HG03135 (cell line): ENCODE data around the gene UBE2R2.

ENCODE experiments used
- ATAC-seq: cut with Tn5 transposase; IDR thresholded peaks from one replicate; pipeline ENCODE4 v1.9.1; 2021; ENCODE audit warnings: mild to moderate bottlenecking, moderate library complexity; ENCODE audit not compliant: unreplicated experiment

Gene UBE2R2

DNA sequence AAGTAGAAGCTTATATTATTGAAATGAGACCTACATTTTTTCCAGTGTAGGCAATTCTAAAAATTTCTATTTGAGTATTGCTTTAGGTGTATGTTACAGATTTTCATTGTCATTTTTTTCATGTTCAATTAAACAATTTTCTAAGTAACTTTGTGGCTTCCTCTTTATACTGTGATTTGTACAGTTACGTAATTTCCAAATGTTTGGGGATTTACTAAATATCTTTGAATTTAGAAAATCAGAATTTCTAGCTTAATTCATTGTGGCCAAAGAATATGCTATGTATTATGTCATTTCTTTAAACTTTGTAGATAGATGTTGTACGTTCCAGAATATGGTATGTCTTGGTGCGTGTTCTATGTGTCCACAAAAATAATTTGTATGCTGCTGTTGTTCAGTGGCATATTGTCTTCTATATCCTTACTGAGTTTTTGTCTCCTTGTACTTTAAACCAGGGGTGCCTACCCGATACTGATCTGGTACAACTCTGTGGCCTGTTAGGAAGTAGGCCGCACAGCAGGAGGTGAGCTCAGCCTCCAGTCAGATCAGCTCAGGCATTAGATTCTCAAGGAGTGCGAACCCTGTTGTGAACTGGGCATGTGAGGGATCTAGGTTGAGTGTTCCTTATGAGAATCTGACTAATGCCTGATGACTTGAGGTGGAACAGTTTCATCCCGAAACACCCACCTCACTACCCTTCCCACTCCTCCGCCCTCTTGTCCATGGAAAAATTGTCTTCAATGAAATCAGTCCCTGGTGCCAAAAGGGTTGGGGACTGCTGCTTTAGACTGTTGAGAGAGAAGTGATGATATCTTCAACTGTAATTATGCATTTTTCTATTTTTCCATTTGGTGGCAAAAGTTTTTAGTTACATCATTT lies 63.5 kb downstream of the UBE2R2 start:
- no peak for ATAC-seq

DNA sequence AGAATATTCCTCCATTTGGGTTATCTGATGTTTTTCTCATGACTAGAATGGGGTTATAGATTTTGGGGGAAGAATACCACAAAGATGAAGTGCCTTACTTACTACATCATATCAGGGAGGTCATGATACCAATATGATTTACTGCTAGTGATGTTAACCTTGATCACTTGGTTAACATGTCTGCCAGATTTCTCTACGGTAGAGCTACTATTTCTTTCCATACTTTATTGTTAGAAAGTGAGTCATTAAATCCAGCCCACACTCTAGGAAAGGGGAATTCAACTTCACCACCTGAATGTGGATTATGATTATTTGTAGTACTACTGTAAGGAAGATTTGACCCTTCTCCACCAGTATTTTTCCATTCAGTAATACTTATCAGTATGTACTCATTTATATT lies 64.7 kb downstream of the UBE2R2 start:
- no peak for ATAC-seq

DNA sequence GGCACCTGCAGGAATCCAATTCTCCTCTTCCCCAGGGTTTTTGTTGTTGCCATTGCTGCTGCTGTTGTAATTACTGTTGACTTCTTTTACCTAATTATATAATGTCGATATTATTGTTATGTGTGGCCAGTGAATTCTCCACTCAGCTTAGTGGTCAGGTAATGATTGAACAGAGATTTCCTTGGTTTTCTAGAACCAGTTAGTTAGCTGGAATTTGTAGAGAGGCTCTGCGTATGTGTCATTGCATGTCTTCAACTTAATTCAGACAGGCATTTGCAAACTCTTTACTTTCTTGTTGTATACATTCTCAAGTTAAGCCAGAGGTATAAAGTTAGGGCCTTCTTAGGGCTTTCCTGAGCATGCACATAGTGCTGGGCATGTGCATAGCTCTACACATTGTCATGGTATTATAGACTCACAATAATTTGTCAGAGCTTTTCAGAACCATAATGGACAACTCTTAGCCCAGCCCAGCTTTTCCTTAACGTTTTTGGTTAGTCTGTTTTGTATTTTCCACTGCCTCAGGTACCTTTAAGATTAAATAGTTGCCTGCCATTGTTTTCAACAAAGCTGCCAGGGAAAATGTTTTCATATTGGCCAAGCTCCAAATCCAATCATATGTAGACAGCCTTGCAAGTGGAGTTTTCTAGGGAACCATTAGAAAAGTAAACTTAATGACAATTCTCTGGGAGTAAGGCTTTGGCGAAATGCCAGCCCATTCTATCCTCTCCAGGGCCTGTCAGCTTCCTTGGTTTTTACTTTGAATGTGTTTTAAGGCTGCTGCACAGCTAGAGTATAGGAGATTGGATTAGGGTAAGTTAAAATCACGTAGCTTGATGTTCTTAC lies 68.1 kb downstream of the UBE2R2 start:
- no peak for ATAC-seq

DNA sequence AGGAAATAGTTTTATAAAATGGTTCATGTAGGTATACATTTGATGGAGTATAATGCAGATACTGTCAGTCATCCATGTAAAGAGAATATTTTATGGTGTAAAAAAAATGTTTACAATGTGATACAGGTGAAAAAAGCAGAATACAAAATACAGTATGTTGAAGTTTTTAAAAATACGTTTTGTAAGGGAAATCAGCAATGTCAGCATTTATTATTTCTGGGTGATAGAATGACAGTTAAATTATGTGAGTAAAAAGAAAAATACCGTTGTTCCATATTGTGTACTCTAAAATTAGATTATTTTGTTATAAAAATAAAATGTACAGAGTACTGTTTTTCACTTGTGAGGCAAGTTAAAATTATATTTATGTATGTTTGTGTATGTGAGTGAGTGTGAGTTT lies 69.0 kb downstream of the UBE2R2 start:
- no peak for ATAC-seq

- no peak for ATAC-seq
Observed at GRCh38 chr9:33893861-33894260, 76.9 kb downstream of the UBE2R2 start.

GRCh38 chr9:33894316-33894715 lies 77.4 kb downstream of the UBE2R2 start:
- no peak for ATAC-seq

DNA sequence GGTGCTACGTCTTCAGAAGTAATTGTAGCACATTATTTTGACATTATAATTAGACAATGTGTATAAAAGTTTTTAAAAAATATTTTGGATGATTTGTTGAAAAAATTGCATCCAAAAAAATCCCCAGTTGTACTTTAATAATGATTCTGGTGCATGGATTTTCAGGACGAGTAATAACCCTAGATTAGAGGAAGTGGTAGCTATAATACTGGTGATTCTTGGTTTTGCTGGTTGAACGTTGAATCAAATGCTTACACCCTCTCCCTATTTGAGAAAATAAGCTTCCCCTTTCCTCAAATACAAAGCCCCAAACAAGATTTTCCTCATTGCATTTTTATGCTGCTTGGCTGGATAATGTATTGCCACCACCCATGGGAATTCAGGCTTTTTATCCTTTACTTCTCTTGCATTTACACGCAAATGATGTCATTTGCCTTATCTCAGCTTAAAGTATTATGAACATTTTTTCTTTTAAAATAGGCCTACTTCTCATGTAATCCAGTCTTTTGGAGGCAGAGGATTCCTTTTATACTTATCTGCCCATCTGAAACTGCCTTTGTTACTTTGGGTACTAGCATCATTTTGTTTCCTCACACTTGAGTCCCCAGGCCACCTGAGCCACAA lies 86.3 kb downstream of the UBE2R2 start:
- no peak for ATAC-seq

DNA sequence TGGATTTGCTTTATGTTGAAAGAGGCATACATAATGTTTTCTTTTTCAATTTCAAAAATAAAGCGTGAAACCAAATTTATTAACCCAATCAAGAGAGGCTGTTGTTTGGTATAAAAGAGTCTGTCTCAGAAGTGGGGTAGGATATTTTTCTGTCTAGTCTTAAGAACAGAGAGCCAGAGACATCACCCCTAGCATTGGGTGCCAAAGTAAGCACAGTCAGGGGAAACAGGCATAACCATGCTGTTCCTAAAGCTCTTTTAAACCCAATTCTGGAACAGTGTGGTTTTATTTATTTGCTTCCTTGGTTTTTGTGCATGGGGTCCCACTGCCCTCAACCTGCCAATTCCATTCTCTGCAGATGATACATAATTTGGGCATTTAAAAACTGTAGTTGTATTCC lies 88.2 kb downstream of the UBE2R2 start:
- ATAC-seq, result no peak

DNA sequence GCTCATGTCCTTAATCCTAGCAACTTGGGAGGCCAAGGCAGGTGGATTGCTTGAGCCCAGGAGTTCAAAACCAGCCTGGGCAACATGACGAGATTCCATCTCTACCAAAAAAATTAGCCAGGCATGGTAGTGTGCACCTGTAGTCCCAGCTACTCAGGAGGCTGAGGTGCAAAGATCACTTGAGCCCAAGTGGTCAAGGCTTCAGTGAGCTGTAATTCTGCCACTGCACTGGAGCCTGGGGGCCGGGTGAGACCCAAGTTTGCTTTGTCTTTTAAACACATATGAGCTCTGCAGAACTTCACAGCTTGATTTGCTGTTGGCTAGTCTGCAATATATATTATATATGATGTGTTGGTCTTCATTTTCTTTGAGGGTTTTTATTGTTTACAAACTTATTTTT lies 89.8 kb downstream of the UBE2R2 start:
- no peak for ATAC-seq

- no peak for ATAC-seq
Observed at GRCh38 chr9:33907347-33907746, 90.4 kb downstream of the UBE2R2 start.

DNA sequence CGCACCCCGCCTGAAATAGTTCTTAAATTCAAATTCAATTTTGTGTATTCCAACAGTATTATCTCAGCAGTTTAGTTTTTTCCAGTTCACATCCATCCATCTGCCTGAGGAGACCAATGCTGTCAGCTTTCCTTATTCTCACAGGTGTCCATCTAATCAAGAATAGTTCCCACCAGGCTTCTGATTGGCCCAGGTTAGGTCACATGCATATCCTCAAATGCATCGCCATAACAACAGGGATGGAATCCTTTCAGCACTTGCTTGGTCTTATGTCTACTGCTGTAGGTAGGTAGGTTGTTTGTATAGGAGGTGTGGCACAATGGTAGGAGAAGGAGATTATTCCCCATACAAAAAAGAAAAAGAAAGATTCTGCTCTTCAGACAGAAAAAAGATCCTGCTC lies 91.2 kb downstream of the UBE2R2 start:
- no peak for ATAC-seq

- ATAC-seq, result no peak
Observed at GRCh38 chr9:33908749-33909148, 91.8 kb downstream of the UBE2R2 start.

DNA sequence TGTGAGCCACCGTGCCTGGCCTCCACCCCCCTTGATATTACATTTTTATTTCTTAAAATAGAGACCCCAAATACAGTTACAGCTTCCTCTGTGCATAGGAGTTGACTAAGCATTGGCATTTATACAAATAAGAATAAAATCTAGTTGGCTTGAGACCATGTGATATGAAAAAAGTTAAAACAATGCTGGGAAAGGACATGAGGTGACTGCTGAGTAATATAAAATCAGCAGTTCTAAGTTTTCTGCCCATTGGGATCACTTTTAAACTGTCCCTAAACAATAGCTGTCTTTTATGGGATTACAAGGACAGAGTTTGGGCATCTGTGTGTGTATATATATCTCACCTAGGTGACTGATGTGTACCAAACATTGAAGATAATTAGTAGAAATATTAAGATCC lies 96.6 kb downstream of the UBE2R2 start:
- ATAC-seq, result no peak

- no peak for ATAC-seq
Observed at GRCh38 chr9:33914887-33915628, 98.1 kb downstream of the UBE2R2 start.

DNA sequence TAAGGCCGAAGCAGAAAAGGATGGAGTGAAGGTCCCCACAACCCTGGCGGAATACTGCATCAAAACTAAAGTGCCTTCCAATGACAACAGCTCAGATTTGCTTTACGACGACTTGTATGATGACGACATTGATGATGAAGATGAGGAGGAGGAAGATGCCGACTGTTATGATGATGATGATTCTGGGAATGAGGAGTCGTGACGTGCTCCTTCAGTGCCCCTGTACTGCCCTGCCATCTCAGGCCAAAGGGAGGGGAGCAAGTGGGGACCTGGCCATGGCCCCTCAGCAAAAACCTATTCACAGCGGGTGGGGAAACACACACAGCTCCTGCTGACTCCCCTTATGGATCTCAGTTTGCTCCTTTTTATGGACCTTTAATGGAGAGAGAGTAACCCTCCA lies 100.1 kb downstream of the UBE2R2 start:
- ATAC-seq, result no peak

- ATAC-seq, result no peak
Observed at GRCh38 chr9:33919276-33919897, 102.4 kb downstream of the UBE2R2 start.

- ATAC-seq, result no peak
Observed at GRCh38 chr9:33921967-33922895, 105.3 kb downstream of the UBE2R2 start.

- ATAC-seq, result no peak
Observed at GRCh38 chr9:33923079-33923478, 106.1 kb downstream of the UBE2R2 start.

DNA sequence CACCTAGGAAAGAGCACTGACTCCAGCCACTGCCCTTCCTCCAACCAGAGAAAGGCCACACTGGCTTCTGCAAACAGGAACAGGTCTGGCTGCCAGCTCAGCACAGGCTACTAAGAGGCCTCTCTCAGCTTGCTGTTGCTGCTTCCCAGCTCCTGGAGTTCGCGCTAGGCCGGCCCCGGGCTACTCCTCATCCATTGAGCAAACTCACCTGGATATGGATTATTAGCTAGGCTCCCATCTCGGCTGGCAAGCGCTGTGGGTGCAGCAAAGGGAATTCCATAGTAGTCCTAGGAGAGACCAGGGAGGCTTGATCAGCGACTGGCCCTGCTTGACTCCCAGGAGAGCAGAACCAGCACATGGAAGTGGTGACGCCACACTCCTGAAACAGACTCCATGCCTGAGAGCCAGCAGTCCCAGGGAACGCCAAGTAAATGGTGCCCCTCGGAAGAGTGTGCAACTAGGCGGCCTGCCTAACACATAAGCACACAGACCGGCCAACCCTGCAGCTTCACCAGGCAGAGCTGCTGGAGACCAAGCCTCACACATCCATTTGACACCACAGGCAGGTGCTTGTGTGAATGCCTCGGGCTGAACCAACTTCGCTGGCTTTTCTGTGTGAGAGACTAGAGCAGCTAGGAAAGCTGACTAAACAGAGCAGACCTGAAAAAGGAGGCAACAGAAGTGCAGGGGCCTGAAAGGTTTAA lies 107.2 kb downstream of the UBE2R2 start:
- ATAC-seq, result no peak
